SK-N-SH treated with all-trans-retinoic acid at 6 μM for 48 hours (cell line): ENCODE data around the gene CTSK.

Experiments
- ATAC-seq: fragments of 200-7000 bp; cut with Tn5 transposase; 3 replicates; pipeline ENCODE4 v1.9.1; 2020; ENCODE audit warnings: mild to moderate bottlenecking, moderate library complexity
- ARNTL ChIP-seq: fragments of 450-650 bp; formaldehyde crosslinking; IDR thresholded peaks from 2 replicates; pipeline ENCODE4 v1.5.0; 2020; ENCODE audit warnings: low read depth, mild to moderate bottlenecking, moderate library complexity, borderline replicate concordance
- BACH2 ChIP-seq: fragments of 250-450 bp; sonication (Bioruptor Pico); IDR thresholded peaks from 2 replicates; pipeline ENCODE4 v1.9.0; 2021; ENCODE audit warnings: mild to moderate bottlenecking, borderline replicate concordance
- CREB5 ChIP-seq: fragments of 250-450 bp; sonication (Bioruptor Pico); IDR thresholded peaks from 2 replicates; pipeline ENCODE4 v1.5.1; 2020; ENCODE audit warnings: low read depth, mild to moderate bottlenecking, moderate library complexity
- CSDC2 ChIP-seq: fragments of 250-450 bp; sonication (Bioruptor Pico); IDR thresholded peaks from 2 replicates; pipeline ENCODE4 v1.5.0; 2020; ENCODE audit warnings: mild to moderate bottlenecking, moderate library complexity
- CSRNP3 ChIP-seq: fragments of 250-450 bp; sonication (Bioruptor Pico); IDR thresholded peaks from 2 replicates; pipeline ENCODE4 v1.5.1; 2021; ENCODE audit warnings: mild to moderate bottlenecking, moderate library complexity
- ESRRG ChIP-seq: fragments of 250-450 bp; sonication (Bioruptor Pico); IDR thresholded peaks from 2 replicates; pipeline ENCODE4 v1.6.1; 2021; ENCODE audit warnings: mild to moderate bottlenecking
- GLIS3 ChIP-seq: fragments of 250-450 bp; sonication (Bioruptor Pico); IDR thresholded peaks from 2 replicates; pipeline ENCODE4 v1.5.0; 2020; ENCODE audit warnings: mild to moderate bottlenecking, moderate library complexity
- ISL1 ChIP-seq: fragments of 250-450 bp; sonication (Bioruptor Pico); IDR thresholded peaks from 2 replicates; pipeline ENCODE4 v2.1.2; 2022; ENCODE audit warnings: mild to moderate bottlenecking, moderate library complexity
- OSR1 ChIP-seq: fragments of 250-450 bp; sonication (Bioruptor Pico); IDR thresholded peaks from 2 replicates; pipeline ENCODE4 v1.8.0; 2022; ENCODE audit warnings: moderate library complexity, mild to moderate bottlenecking, inconsistent platforms
- PATZ1 ChIP-seq: fragments of 250-450 bp; sonication (Bioruptor Pico); IDR thresholded peaks from 2 replicates; pipeline ENCODE4 v1.8.0; 2020; ENCODE audit warnings: mild to moderate bottlenecking, moderate library complexity, borderline replicate concordance
- POU6F1 ChIP-seq: fragments of 250-450 bp; sonication (Bioruptor Pico); IDR thresholded peaks from 2 replicates; pipeline ENCODE4 v1.8.0; 2021; ENCODE audit warnings: low read depth, mild to moderate bottlenecking, moderate library complexity, borderline replicate concordance
- PPARA ChIP-seq: fragments of 250-450 bp; sonication (Bioruptor Pico); IDR thresholded peaks from 2 replicates; pipeline ENCODE4 v1.5.0; 2020; ENCODE audit warnings: mild to moderate bottlenecking, borderline replicate concordance
- RARB ChIP-seq: fragments of 250-450 bp; sonication (Bioruptor Pico); IDR thresholded peaks from 2 replicates; pipeline ENCODE4 v1.8.0; 2021; ENCODE audit warnings: mild to moderate bottlenecking, moderate library complexity
- SNAI2 ChIP-seq: fragments of 250-450 bp; sonication (Bioruptor Pico); IDR thresholded peaks from 2 replicates; pipeline ENCODE4 v1.5.0; 2020; ENCODE audit warnings: mild to moderate bottlenecking, moderate library complexity
- TCF4 ChIP-seq: fragments of 250-450 bp; sonication (Bioruptor Pico); IDR thresholded peaks from 2 replicates; pipeline ENCODE4 v1.8.0; 2021; ENCODE audit warnings: mild to moderate bottlenecking, moderate library complexity, borderline replicate concordance
- TOX ChIP-seq: fragments of 250-450 bp; sonication (Bioruptor Pico); IDR thresholded peaks from 2 replicates; pipeline ENCODE4 v1.8.0; 2021; ENCODE audit warnings: mild to moderate bottlenecking, moderate library complexity, borderline replicate concordance
- TSHZ2 ChIP-seq: fragments of 250-450 bp; sonication (Bioruptor Pico); IDR thresholded peaks from 2 replicates; pipeline ENCODE4 v1.5.0; 2020; ENCODE audit warnings: mild to moderate bottlenecking, moderate library complexity
- ZC3H10 ChIP-seq: fragments of 250-450 bp; sonication (Bioruptor Pico); IDR thresholded peaks from 2 replicates; pipeline ENCODE4 v1.5.1; 2021; ENCODE audit warnings: mild to moderate bottlenecking, moderate library complexity
- ZFP3 ChIP-seq: fragments of 250-450 bp; sonication (Bioruptor Pico); IDR thresholded peaks from 2 replicates; pipeline ENCODE4 v1.5.0; 2020; ENCODE audit warnings: mild to moderate bottlenecking, moderate library complexity
- ZFP30 ChIP-seq: fragments of 450-650 bp; formaldehyde crosslinking; IDR thresholded peaks from 2 replicates; pipeline ENCODE4 v1.5.0; 2022; ENCODE audit warnings: mild to moderate bottlenecking, moderate library complexity
- ZNF565 ChIP-seq: fragments of 450-650 bp; formaldehyde crosslinking; conservative IDR thresholded peaks from 2 replicates; pipeline ENCODE4 v1.5.0; 2020; ENCODE audit warnings: low read depth, mild to moderate bottlenecking, moderate library complexity
- ZNF70 ChIP-seq: fragments of 450-650 bp; formaldehyde crosslinking; IDR thresholded peaks from 2 replicates; pipeline ENCODE4 v1.5.0; 2020; ENCODE audit warnings: mild to moderate bottlenecking, moderate library complexity
- ZNF8 ChIP-seq: fragments of 450-650 bp; formaldehyde crosslinking; IDR thresholded peaks from 2 replicates; pipeline ENCODE4 v1.5.0; 2020; ENCODE audit warnings: mild to moderate bottlenecking, moderate library complexity

The CTSK gene

GRCh38 chr1:150815871-150816270 lies 7.8 kb upstream of the CTSK start:
- ATAC-seq = no peak
- no peak for TF ChIP-seq GLIS3 (CRISPR knock-in tag)
- no peak for TF ChIP-seq TOX (CRISPR knock-in tag)
- no peak for TF ChIP-seq TCF4
- TF ChIP-seq BACH2 (CRISPR knock-in tag) = no peak
- TF ChIP-seq CSDC2 = no peak
- no peak for TF ChIP-seq RARB (CRISPR knock-in tag)

- TF ChIP-seq ZNF8 (CRISPR knock-in tag) (no peak), ARNTL (no peak), BACH2 (CRISPR knock-in tag) (no peak), CSDC2 (no peak), CSRNP3 (CRISPR knock-in tag) (no peak), ZNF70 (no peak), CREB5 (CRISPR knock-in tag) (no peak), TOX (CRISPR knock-in tag) (no peak), POU6F1 (no peak), TSHZ2 (CRISPR knock-in tag) (no peak), ZC3H10 (CRISPR knock-in tag) (no peak), OSR1 (no peak), ESRRG (CRISPR knock-in tag) (no peak), TCF4 (no peak), ZNF565 (CRISPR knock-in tag) (no peak), PPARA (CRISPR knock-in tag) (no peak), GLIS3 (CRISPR knock-in tag) (no peak), ISL1 (CRISPR knock-in tag) (no peak)
- peak; percentile 98 for ATAC-seq
Measured at GRCh38 chr1:150813028-150813707, 5.1 kb upstream of the CTSK start.

GRCh38 chr1:150810958-150811659 lies 3.0 kb upstream of the CTSK start:
- ATAC-seq = no peak
- TF ChIP-seq RARB (CRISPR knock-in tag) (no peak), PATZ1 (CRISPR knock-in tag) (no peak), ZC3H10 (CRISPR knock-in tag) (no peak), ZNF70 (no peak), ZFP3 (CRISPR knock-in tag) (no peak), GLIS3 (CRISPR knock-in tag) (no peak), ISL1 (CRISPR knock-in tag) (no peak), ZNF8 (CRISPR knock-in tag) (no peak), BACH2 (CRISPR knock-in tag) (no peak), SNAI2 (CRISPR knock-in tag) (no peak), ARNTL (no peak), CSRNP3 (CRISPR knock-in tag) (no peak), ESRRG (CRISPR knock-in tag) (no peak), TSHZ2 (CRISPR knock-in tag) (no peak), TOX (CRISPR knock-in tag) (no peak), ZFP30 (CRISPR knock-in tag) (no peak)
